HL-60 (cell line): ENCODE data around the gene TREH.

Source experiments
- POLR2AphosphoS5 ChIP-seq: IDR thresholded peaks from 2 replicates; pipeline ENCODE4 v1.6.1; 2012; ENCODE audit warnings: low read depth
- REST ChIP-seq: IDR thresholded peaks from 2 replicates; pipeline ENCODE4 v1.6.1; 2012; ENCODE audit warnings: low read depth; ENCODE audit not compliant: insufficient replicate concordance
- SPI1 ChIP-seq: IDR thresholded peaks from 2 replicates; pipeline ENCODE4 v1.6.1; 2012; ENCODE audit warnings: low read depth, mild to moderate bottlenecking, borderline replicate concordance
- TF ChIP-seq, protein P1 (sequence below): IDR thresholded peaks from one replicate; pipeline ENCODE4 v1.5.1; 2011; ENCODE audit warnings: low read length, control low read depth, inconsistent platforms; ENCODE audit not compliant: insufficient read depth

GRCh38 chr11:118655486-118656190 lies 23.8 kb downstream of the TREH start:
- TF ChIP-seq, protein P1, sequence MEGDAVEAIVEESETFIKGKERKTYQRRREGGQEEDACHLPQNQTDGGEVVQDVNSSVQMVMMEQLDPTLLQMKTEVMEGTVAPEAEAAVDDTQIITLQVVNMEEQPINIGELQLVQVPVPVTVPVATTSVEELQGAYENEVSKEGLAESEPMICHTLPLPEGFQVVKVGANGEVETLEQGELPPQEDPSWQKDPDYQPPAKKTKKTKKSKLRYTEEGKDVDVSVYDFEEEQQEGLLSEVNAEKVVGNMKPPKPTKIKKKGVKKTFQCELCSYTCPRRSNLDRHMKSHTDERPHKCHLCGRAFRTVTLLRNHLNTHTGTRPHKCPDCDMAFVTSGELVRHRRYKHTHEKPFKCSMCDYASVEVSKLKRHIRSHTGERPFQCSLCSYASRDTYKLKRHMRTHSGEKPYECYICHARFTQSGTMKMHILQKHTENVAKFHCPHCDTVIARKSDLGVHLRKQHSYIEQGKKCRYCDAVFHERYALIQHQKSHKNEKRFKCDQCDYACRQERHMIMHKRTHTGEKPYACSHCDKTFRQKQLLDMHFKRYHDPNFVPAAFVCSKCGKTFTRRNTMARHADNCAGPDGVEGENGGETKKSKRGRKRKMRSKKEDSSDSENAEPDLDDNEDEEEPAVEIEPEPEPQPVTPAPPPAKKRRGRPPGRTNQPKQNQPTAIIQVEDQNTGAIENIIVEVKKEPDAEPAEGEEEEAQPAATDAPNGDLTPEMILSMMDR, result no peak
- TF ChIP-seq POLR2AphosphoS5 (no peak), REST (no peak), SPI1 (no peak)
